ENCODE measurements around the gene ANKRD6. TPM values are rescaled to one million over a fixed set of nuclear protein-coding genes. Genes with fewer than 3 reads are reported as not detected.

The ANKRD6 gene
- total RNA-seq, 1 donor from 2014 or later, result 14.9 TPM

- DNase-seq (ENCODE audit: low spot score), result no peak
Observed at GRCh38 chr6:89471287-89471867, 38.4 kb downstream of the ANKRD6 start.

- DNase-seq (ENCODE audit: low spot score), result no peak
Observed at GRCh38 chr6:89475101-89475500, 42.1 kb downstream of the ANKRD6 start.

GRCh38 chr6:89475634-89476033, 42.7 kb downstream of the ANKRD6 start:
- DNase-seq (ENCODE audit: low spot score), result no peak

- DNase-seq (ENCODE audit: low spot score), result no peak
Observed at GRCh38 chr6:89479897-89480296, 46.9 kb downstream of the ANKRD6 start.

GRCh38 chr6:89481695-89482094, 48.7 kb downstream of the ANKRD6 start:
- DNase-seq (ENCODE audit: low spot score), result no peak

- DNase-seq (ENCODE audit: low spot score), result no peak
Observed at GRCh38 chr6:89482126-89482525, 49.2 kb downstream of the ANKRD6 start.

- DNase-seq (ENCODE audit: low spot score), result no peak
Observed at GRCh38 chr6:89483111-89483720, 50.3 kb downstream of the ANKRD6 start.

GRCh38 chr6:89485320-89485719, 52.4 kb downstream of the ANKRD6 start:
- DNase-seq (ENCODE audit: low spot score), result no peak

GRCh38 chr6:89487864-89488263, 54.9 kb downstream of the ANKRD6 start:
- no peak for DNase-seq (ENCODE audit: low spot score)

GRCh38 chr6:89488438-89488837, 55.5 kb downstream of the ANKRD6 start:
- DNase-seq (ENCODE audit: low spot score), result no peak

GRCh38 chr6:89489078-89489477, 56.1 kb downstream of the ANKRD6 start:
- DNase-seq (ENCODE audit: low spot score), result no peak

- no peak for DNase-seq (ENCODE audit: low spot score)
Observed at GRCh38 chr6:89492025-89492640, 59.2 kb downstream of the ANKRD6 start.

GRCh38 chr6:89494131-89494793, 61.3 kb downstream of the ANKRD6 start:
- no peak for DNase-seq (ENCODE audit: low spot score)

- DNase-seq (ENCODE audit: low spot score), result no peak
Observed at GRCh38 chr6:89495961-89496535, 63.1 kb downstream of the ANKRD6 start.

GRCh38 chr6:89500611-89501010, 67.7 kb downstream of the ANKRD6 start:
- DNase-seq (ENCODE audit: low spot score), result no peak

- no peak for DNase-seq (ENCODE audit: low spot score)
Observed at GRCh38 chr6:89501222-89501621, 68.3 kb downstream of the ANKRD6 start.

GRCh38 chr6:89501753-89502152, 68.8 kb downstream of the ANKRD6 start:
- DNase-seq (ENCODE audit: low spot score), result no peak

GRCh38 chr6:89503641-89504040, 70.7 kb downstream of the ANKRD6 start:
- no peak for DNase-seq (ENCODE audit: low spot score)

- DNase-seq (ENCODE audit: low spot score), result no peak
Observed at GRCh38 chr6:89505847-89506246, 72.9 kb downstream of the ANKRD6 start.

GRCh38 chr6:89506716-89507617, 74.0 kb downstream of the ANKRD6 start:
- DNase-seq (ENCODE audit: low spot score), result no peak

- no peak for DNase-seq (ENCODE audit: low spot score)
Observed at GRCh38 chr6:89508755-89509563, 76.0 kb downstream of the ANKRD6 start.
